ENCODE measurements around the gene FNBP1. TPM values are rescaled to one million over a fixed set of nuclear protein-coding genes. Genes with fewer than 3 reads are reported as not detected.
"Not testable (repeated sequence)": the region's sequence is repeated elsewhere in the genome, so short reads cannot be mapped to it uniquely, and the experiment has no call there.

The FNBP1 gene
- total and polyA plus RNA-seq, 2 donors (not counting 1 experiment from before 2014, with no cell fraction given), result 20.8 to 44.3 TPM

DNA sequence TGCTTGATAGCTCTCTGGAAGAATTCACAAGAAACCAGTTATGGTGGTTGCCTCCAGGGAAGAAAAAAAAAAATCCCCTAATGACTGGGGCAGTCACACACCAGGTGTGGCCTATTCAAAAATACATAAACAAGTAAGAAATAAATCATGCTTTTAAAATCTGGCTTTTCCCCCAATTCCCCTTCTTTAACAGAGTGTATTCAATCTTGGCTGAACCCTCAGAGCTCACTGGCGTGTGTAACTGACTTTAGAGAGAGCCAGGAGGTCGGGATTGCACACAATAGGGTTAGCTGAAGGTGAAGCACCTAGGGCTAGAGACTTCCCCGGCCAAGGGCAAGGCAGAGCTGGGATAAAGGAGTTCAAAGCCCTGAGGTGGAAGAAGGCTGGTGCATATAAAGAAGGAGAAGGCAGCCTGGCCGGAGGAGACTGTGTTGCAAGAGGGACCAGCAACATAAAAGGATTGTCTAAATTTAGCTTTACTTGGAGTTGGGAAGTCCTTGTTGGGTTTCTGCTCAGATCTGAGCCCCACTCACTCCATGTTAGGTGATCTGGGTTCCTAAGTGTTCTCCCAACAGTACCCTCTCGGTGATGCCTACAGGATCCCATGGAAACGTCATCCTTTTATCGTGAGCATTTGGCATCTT, 19.7 kb downstream of the FNBP1 start:
- Histone ChIP-seq H3K9ac (ENCODE audit: insufficient read depth, low read length) (no peak overlapping the region), H3K4me3 (replicated peaks in 1 of 4; ENCODE audit: control extremely low read depth in 1 of 4, insufficient read depth in 1 of 4, low read depth in 3 of 4, low read length in 4 of 4) (no peak overlapping the region), H3K9me3 (ENCODE audit: control insufficient read depth, insufficient read depth, low read depth, low read length) (no peaks in the 10 kb centered on the region), H3K79me2 (ENCODE audit: control insufficient read depth, insufficient read depth, low read length) (peaks cover 4% of the 10 kb centered on the region), H3K27me3 (ENCODE audit: control insufficient read depth, insufficient read depth, low read length) (no peaks in the 10 kb centered on the region), H2AFZ (ENCODE audit: low read length) (no peak overlapping the region), H3K4me2 (ENCODE audit: extremely low read depth, insufficient read depth, low read length) (no peak overlapping the region), H3K4me1 (ENCODE audit: control insufficient read depth, extremely low read depth, insufficient read depth, low read length) (no peaks in the 10 kb centered on the region), H3K36me3 (ENCODE audit: control insufficient read depth, insufficient read depth, low read length) (no peaks in the 10 kb centered on the region), H4K20me1 (ENCODE audit: control insufficient read depth, extremely low read depth, insufficient read depth, low read length) (no peaks in the 10 kb centered on the region), H3K27ac (ENCODE audit: insufficient read depth, low read length) (no peak overlapping the region)
- DNase-seq (ENCODE audit: low read depth in 2 of 2), result no peak
- TF ChIP-seq, protein P1, sequence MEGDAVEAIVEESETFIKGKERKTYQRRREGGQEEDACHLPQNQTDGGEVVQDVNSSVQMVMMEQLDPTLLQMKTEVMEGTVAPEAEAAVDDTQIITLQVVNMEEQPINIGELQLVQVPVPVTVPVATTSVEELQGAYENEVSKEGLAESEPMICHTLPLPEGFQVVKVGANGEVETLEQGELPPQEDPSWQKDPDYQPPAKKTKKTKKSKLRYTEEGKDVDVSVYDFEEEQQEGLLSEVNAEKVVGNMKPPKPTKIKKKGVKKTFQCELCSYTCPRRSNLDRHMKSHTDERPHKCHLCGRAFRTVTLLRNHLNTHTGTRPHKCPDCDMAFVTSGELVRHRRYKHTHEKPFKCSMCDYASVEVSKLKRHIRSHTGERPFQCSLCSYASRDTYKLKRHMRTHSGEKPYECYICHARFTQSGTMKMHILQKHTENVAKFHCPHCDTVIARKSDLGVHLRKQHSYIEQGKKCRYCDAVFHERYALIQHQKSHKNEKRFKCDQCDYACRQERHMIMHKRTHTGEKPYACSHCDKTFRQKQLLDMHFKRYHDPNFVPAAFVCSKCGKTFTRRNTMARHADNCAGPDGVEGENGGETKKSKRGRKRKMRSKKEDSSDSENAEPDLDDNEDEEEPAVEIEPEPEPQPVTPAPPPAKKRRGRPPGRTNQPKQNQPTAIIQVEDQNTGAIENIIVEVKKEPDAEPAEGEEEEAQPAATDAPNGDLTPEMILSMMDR (conservative IDR thresholded peaks at IDR 0.05 in 1 of 2, IDR thresholded peaks at IDR 0.05 in 1 of 2; ENCODE audit: low read depth in 1 of 2, low read length in 2 of 2), result no peak
- TF ChIP-seq EZH2 (IDR thresholded peaks at IDR 0.05; ENCODE audit: low read length, missing control alignments), result no peak

DNA sequence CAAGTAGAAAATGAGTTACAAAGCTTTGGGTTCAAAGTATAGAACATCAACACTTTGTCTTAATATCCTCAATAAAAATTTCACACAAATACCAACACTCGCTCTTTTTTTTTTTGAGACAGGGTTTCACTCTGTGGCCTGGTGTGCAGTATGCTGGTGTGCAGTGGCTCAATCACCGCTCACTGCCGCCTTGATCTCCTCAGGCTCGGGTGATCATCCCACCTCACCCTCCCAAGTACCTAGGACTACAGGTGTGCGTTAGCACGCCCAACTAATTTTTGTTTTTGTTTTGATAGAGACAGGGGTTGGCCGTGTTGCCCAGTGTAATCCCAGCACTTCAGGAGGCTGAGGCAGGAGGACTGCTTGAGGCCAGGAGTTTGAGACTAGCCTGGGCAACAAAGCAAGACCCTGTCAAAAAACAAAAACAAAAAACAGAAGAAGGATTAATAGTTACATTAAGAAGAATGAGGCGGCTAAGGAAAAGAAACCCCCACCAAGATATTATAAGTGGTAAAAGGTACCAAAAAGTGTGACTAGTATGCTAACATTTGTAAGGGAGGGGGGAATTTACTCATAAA, 20.3 kb downstream of the FNBP1 start:
- Histone ChIP-seq H3K4me2 (ENCODE audit: extremely low read depth, insufficient read depth, low read length) (no peak overlapping the region), H4K20me1 (ENCODE audit: control insufficient read depth, extremely low read depth, insufficient read depth, low read length) (no peaks in the 10 kb centered on the region), H3K27me3 (ENCODE audit: control insufficient read depth, insufficient read depth, low read length) (no peaks in the 10 kb centered on the region), H2AFZ (ENCODE audit: low read length) (no peak overlapping the region), H3K36me3 (ENCODE audit: control insufficient read depth, insufficient read depth, low read length) (no peaks in the 10 kb centered on the region), H3K79me2 (ENCODE audit: control insufficient read depth, insufficient read depth, low read length) (peaks cover 2% of the 10 kb centered on the region), H3K9me3 (ENCODE audit: control insufficient read depth, insufficient read depth, low read depth, low read length) (no peaks in the 10 kb centered on the region), H3K27ac (ENCODE audit: insufficient read depth, low read length) (no peak overlapping the region), H3K4me3 (replicated peaks in 1 of 4; ENCODE audit: control extremely low read depth in 1 of 4, insufficient read depth in 1 of 4, low read depth in 3 of 4, low read length in 4 of 4) (no peak overlapping the region), H3K4me1 (ENCODE audit: control insufficient read depth, extremely low read depth, insufficient read depth, low read length) (no peaks in the 10 kb centered on the region), H3K9ac (ENCODE audit: insufficient read depth, low read length) (no peak overlapping the region)
- no peak for TF ChIP-seq EZH2 (IDR thresholded peaks at IDR 0.05; ENCODE audit: low read length, missing control alignments)
- TF ChIP-seq, protein P1 (conservative IDR thresholded peaks at IDR 0.05 in 1 of 2, IDR thresholded peaks at IDR 0.05 in 1 of 2; ENCODE audit: low read depth in 1 of 2, low read length in 2 of 2), result no peak
- DNase-seq (ENCODE audit: low read depth in 2 of 2), result no peak

DNA sequence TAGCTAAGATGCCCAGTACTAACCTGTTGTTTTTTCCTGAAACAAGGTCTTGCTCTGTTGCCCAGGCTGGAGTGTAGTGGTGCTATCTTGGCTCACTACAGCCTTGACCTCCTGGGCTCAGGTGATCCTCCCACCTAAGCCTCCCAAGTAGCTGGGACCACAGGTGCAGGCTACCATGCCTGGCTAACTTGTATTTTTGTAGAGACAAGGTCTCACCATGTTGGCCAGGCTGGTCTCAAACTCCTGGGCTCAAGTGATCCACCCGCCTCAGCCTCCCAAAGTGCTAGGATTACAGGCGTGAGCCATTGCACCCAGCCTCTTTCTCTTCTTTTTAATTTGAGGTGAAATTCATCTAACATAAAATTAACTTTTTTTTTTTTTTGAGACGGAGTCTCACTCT, 21.1 kb downstream of the FNBP1 start:
- H3K4me3 ChIP-seq (replicated peaks in 1 of 4; ENCODE audit: control extremely low read depth in 1 of 4, insufficient read depth in 1 of 4, low read depth in 3 of 4, low read length in 4 of 4); H3K9ac ChIP-seq (ENCODE audit: insufficient read depth, low read length); H3K27ac ChIP-seq (ENCODE audit: insufficient read depth, low read length); DNase-seq (ENCODE audit: low read depth in 2 of 2); H3K9me3 ChIP-seq (ENCODE audit: control insufficient read depth, insufficient read depth, low read depth, low read length); H3K4me2 ChIP-seq (ENCODE audit: extremely low read depth, insufficient read depth, low read length); H4K20me1 ChIP-seq (ENCODE audit: control insufficient read depth, extremely low read depth, insufficient read depth, low read length); H3K79me2 ChIP-seq (ENCODE audit: control insufficient read depth, insufficient read depth, low read length); H2AFZ ChIP-seq (ENCODE audit: low read length); H3K36me3 ChIP-seq (ENCODE audit: control insufficient read depth, insufficient read depth, low read length); H3K4me1 ChIP-seq (ENCODE audit: control insufficient read depth, extremely low read depth, insufficient read depth, low read length); H3K27me3 ChIP-seq (ENCODE audit: control insufficient read depth, insufficient read depth, low read length): not testable (repeated sequence)

Measured in fibroblast of lung (primary cell).